Keratinocyte (primary cell): ENCODE results near the gene RYR2. TPM values are rescaled to one million over a fixed set of nuclear protein-coding genes. Genes with fewer than 3 reads are reported as not detected.

Source experiments
- DNase-seq: peaks from one replicate; pipeline ENCODE4 v3.0.0-alpha.2; 2011; ENCODE audit warnings: low read depth, missing footprints, low spot score
- FAIRE-seq: peaks from 2 replicates; lab custom pipeline; 2011; peaks lifted over from hg19 to GRCh38; lab: Jason Lieb, UNC
- H2AFZ ChIP-seq: 2 replicates; pipeline ENCODE4 v1.6.0; 2012; ENCODE audit warnings: low read length, control low read depth, inconsistent platforms; ENCODE audit not compliant: control insufficient read depth
- H3K27ac ChIP-seq: 2 replicates; pipeline ENCODE4 v1.5.1; 2011; ENCODE audit warnings: low read length; ENCODE audit not compliant: control insufficient read depth, insufficient read depth
- H3K27me3 ChIP-seq: 3 replicates; pipeline ENCODE4 v1.6.0; 2011; ENCODE audit warnings: low read length; ENCODE audit not compliant: control insufficient read depth, insufficient read depth; ENCODE audit errors: extremely low read depth
- H3K36me3 ChIP-seq, 2 experiments: 2 replicates in 1 of 2; 3 replicates in 1 of 2; pipeline ENCODE4 v1.5.1; 2011; ENCODE audit warnings: low read length in 2 of 2, mild to moderate bottlenecking in 1 of 2; ENCODE audit not compliant: control insufficient read depth in 2 of 2, insufficient read depth in 2 of 2; ENCODE audit errors: extremely low read depth in 1 of 2
- H3K4me1 ChIP-seq: 3 replicates; pipeline ENCODE4 v1.5.1; 2011; ENCODE audit warnings: low read length; ENCODE audit not compliant: control insufficient read depth, insufficient read depth; ENCODE audit errors: extremely low read depth
- H3K4me2 ChIP-seq: 3 replicates; pipeline ENCODE4 v1.6.0; 2011; ENCODE audit warnings: low read depth, low read length; ENCODE audit not compliant: control insufficient read depth, insufficient read depth; ENCODE audit errors: extremely low read depth
- H3K4me3 ChIP-seq, 3 experiments: fragments of 200-600 bp in 1 of 3; sonication (generic) in 1 of 3; 2 replicates in 2 of 3; 3 replicates in 1 of 3; pipeline ENCODE4 v1.5.1; 2011 to 2016; ENCODE audit warnings: low read length in 3 of 3, mild to moderate bottlenecking in 3 of 3, control low read depth in 2 of 3, inconsistent platforms in 1 of 3, low read depth in 1 of 3, mixed read lengths in 1 of 3, mixed run types in 1 of 3, moderate library complexity in 1 of 3; ENCODE audit not compliant: control insufficient read depth in 2 of 3, insufficient read depth in 2 of 3; ENCODE audit errors: extremely low read depth in 1 of 3
- H3K79me2 ChIP-seq: 2 replicates; pipeline ENCODE4 v1.6.0; 2012; ENCODE audit warnings: low read length; ENCODE audit not compliant: control insufficient read depth, insufficient read depth
- H3K9ac ChIP-seq: 3 replicates; pipeline ENCODE4 v1.6.0; 2011; ENCODE audit warnings: low read length; ENCODE audit not compliant: control insufficient read depth, insufficient read depth; ENCODE audit errors: extremely low read depth
- H3K9me1 ChIP-seq: 3 replicates; pipeline ENCODE4 v1.6.0; 2011; ENCODE audit warnings: low read length; ENCODE audit not compliant: control insufficient read depth, insufficient read depth; ENCODE audit errors: extremely low read depth
- H3K9me3 ChIP-seq: 2 replicates; pipeline ENCODE4 v1.5.1; 2012; ENCODE audit warnings: low read depth, low read length; ENCODE audit not compliant: control insufficient read depth
- H4K20me1 ChIP-seq: 3 replicates; pipeline ENCODE4 v1.6.0; 2011; ENCODE audit warnings: low read length; ENCODE audit not compliant: control insufficient read depth, insufficient read depth; ENCODE audit errors: extremely low read depth
- CTCF ChIP-seq, 3 experiments: IDR thresholded peaks in 1 of 3; conservative IDR thresholded peaks in 1 of 3; optimal IDR thresholded peaks in 1 of 3; 2 replicates in 2 of 3; 3 replicates in 1 of 3; pipeline versions ENCODE3 to v1.5.1; 2011; ENCODE audit warnings: low read length in 3 of 3, mild to moderate bottlenecking in 3 of 3, moderate library complexity in 2 of 3, control low read depth in 1 of 3, inconsistent platforms in 1 of 3; ENCODE audit not compliant: insufficient read depth in 2 of 3; ENCODE audit errors: extremely low read depth in 1 of 3
- EZH2 ChIP-seq: IDR thresholded peaks from one replicate; pipeline ENCODE4 v1.6.1; 2012; ENCODE audit warnings: inconsistent platforms, mild to moderate bottlenecking, low read length, moderate library complexity
- dilution Hi-C: fragments of 300-500 bp; cut with MboI; formaldehyde crosslinking; loops from one replicate; pipeline ENCODE4 v1.7.0; 2020; ENCODE audit warnings: low sequenced_read_pairs; ENCODE audit not compliant: extremely low pct_ligation_motif_present
- polyA plus RNA-seq, 5 experiments: library from polyadenylated mRNA; depleted of rRNA in 3 of 5; stranded (reverse) in 3 of 5; stranded (forward) in 1 of 5; unstranded in 1 of 5; fragments of >200 nt; gene quantifications; 1 replicate in 1 of 5; 2 replicates in 3 of 5; 3 replicates in 1 of 5; pipeline versions ENCODE4 v1.2.1 to v1.2.3, GENCODE V29; 2011 to 2012; ENCODE audit warnings: missing spikeins in 2 of 5, low read depth in 1 of 5, low replicate concordance in 1 of 5

Gene RYR2
- polyA plus RNA-seq, 1 donor (not counting 4 experiments of a cell fraction or from before 2014, with no cell fraction given) = 0.05 TPM

GRCh38 chr1:237772009-237772408 is 730.0 kb downstream of the RYR2 start:
- no peak for FAIRE-seq
- H3K36me3 ChIP-seq = no peaks in the 10 kb centered on the region
- DNase-seq = no peak
- no peaks in the 10 kb centered on the region for H3K27me3 ChIP-seq
- no peak overlapping the region for H2AFZ ChIP-seq
- TF ChIP-seq EZH2 (no peak), CTCF (optimal IDR thresholded peaks at IDR 0.05 in 1 of 3, IDR thresholded peaks at IDR 0.05 in 1 of 3, conservative IDR thresholded peaks at IDR 0.05 in 1 of 3; ENCODE audit: extremely low read depth in 1 of 3, insufficient read depth in 2 of 3, low read length in 3 of 3) (no peak)
- H3K4me3 ChIP-seq = no peak overlapping the region
- no peaks in the 10 kb centered on the region for H3K9me1 ChIP-seq
- dilution Hi-C loops = no loop called here
- no peaks in the 10 kb centered on the region for H3K79me2 ChIP-seq
- H3K4me2 ChIP-seq = no peak overlapping the region
- no peaks in the 10 kb centered on the region for H3K4me1 ChIP-seq
- H4K20me1 ChIP-seq = no peaks in the 10 kb centered on the region
- H3K9ac ChIP-seq = no peak overlapping the region
- H3K27ac ChIP-seq = no peak overlapping the region
- no peaks in the 10 kb centered on the region for H3K9me3 ChIP-seq

GRCh38 chr1:237774246-237774645 is 732.3 kb downstream of the RYR2 start:
- no peaks in the 10 kb centered on the region for H4K20me1 ChIP-seq
- dilution Hi-C loops = no loop called here
- no peaks in the 10 kb centered on the region for H3K36me3 ChIP-seq
- TF ChIP-seq EZH2 = no peak
- no peak for TF ChIP-seq CTCF (optimal IDR thresholded peaks at IDR 0.05 in 1 of 3, IDR thresholded peaks at IDR 0.05 in 1 of 3, conservative IDR thresholded peaks at IDR 0.05 in 1 of 3; ENCODE audit: extremely low read depth in 1 of 3, insufficient read depth in 2 of 3, low read length in 3 of 3)
- no peaks in the 10 kb centered on the region for H3K9me3 ChIP-seq
- no peak overlapping the region for H3K27ac ChIP-seq
- no peak overlapping the region for H3K4me2 ChIP-seq
- no peaks in the 10 kb centered on the region for H3K79me2 ChIP-seq
- H3K9ac ChIP-seq = no peak overlapping the region
- no peaks in the 10 kb centered on the region for H3K9me1 ChIP-seq
- no peak overlapping the region for H3K4me3 ChIP-seq
- no peak for DNase-seq
- FAIRE-seq = no peak
- no peaks in the 10 kb centered on the region for H3K27me3 ChIP-seq
- H3K4me1 ChIP-seq = no peaks in the 10 kb centered on the region
- H2AFZ ChIP-seq = no peak overlapping the region
